ENCODE data around the gene PRKRIP1. TPM values are rescaled to one million over a fixed set of nuclear protein-coding genes. Genes with fewer than 3 reads are reported as not detected.

Gene PRKRIP1
- total and polyA plus RNA-seq, 2 experiments from 2014 or later, result 25.5 to 29.1 TPM

- Mint-ChIP-seq H3K27me3 (ENCODE audit: insufficient read depth, low read depth, poor library complexity) (peaks cover 6% of the 10 kb centered on the region), H3K4me3 (no peak overlapping the region), H3K4me1 (no peaks in the 10 kb centered on the region), H3K27ac (no peak overlapping the region), H3K36me3 (ENCODE audit: low read depth) (peaks cover 81% of the 10 kb centered on the region), H3K9me3 (peaks cover 8% of the 10 kb centered on the region; the same call in 2 of the 3 replicates)
- Histone ChIP-seq H3K36me3 (ENCODE audit: insufficient read depth) (peaks cover 48% of the 10 kb centered on the region), H3K4me3 (no peak overlapping the region), H3K4me1 (ENCODE audit: insufficient read depth) (no peaks in the 10 kb centered on the region), H4K20me1 (replicated peaks; ENCODE audit: insufficient read depth) (peaks cover 24% of the 10 kb centered on the region), H3K79me2 (replicated peaks; ENCODE audit: insufficient read depth) (no peaks in the 10 kb centered on the region; the same call in 1 of the 2 replicates), H3K27me3 (ENCODE audit: insufficient read depth) (no peaks in the 10 kb centered on the region), H3K27ac (ENCODE audit: low read depth) (no peak overlapping the region), H3F3A (replicated peaks; ENCODE audit: low read depth) (peaks cover 2% of the 10 kb centered on the region), H3K9me2 (ENCODE audit: insufficient read depth) (no peaks in the 10 kb centered on the region), H3K4me2 (no peak overlapping the region), H2AFZ (no peak overlapping the region)
- TF ChIP-seq JUNB (IDR thresholded peaks at IDR 0.05; ENCODE audit: unreplicated experiment), result no peak
- TF ChIP-seq CREB1 (CRISPR knock-in tag; IDR thresholded peaks at IDR 0.05; ENCODE audit: low read depth), result no peak
- TF ChIP-seq CTCF (conservative IDR thresholded peaks at IDR 0.05; ENCODE audit: low read depth in 2 of 2), result no peak
- DNase-seq (ENCODE audit: low spot score) (no peak), ATAC-seq (no peak)
Observed at GRCh38 chr7:102410123-102410522, 14.0 kb downstream of the PRKRIP1 start.

- no peak overlapping the region for H3K27ac ChIP-seq (ENCODE audit: low read depth)
- H3K4me3 Mint-ChIP-seq, result no peak overlapping the region
- peaks cover 79% of the 10 kb centered on the region for H3K36me3 Mint-ChIP-seq (ENCODE audit: low read depth)
Observed at GRCh38 chr7:102410918-102411317, 14.8 kb downstream of the PRKRIP1 start.

More at GRCh38 chr7:102410918-102411317, 14.8 kb downstream of the PRKRIP1 start:
- Histone ChIP-seq H3K4me1 (ENCODE audit: insufficient read depth) (no peaks in the 10 kb centered on the region), H3K4me3 (no peak overlapping the region), H3F3A (replicated peaks; ENCODE audit: low read depth) (peaks cover 2% of the 10 kb centered on the region), H3K9me2 (ENCODE audit: insufficient read depth) (no peaks in the 10 kb centered on the region), H2AFZ (no peak overlapping the region), H3K27me3 (ENCODE audit: insufficient read depth) (no peaks in the 10 kb centered on the region), H3K36me3 (ENCODE audit: insufficient read depth) (peaks cover 40% of the 10 kb centered on the region), H4K20me1 (replicated peaks; ENCODE audit: insufficient read depth) (peaks cover 24% of the 10 kb centered on the region), H3K79me2 (replicated peaks; ENCODE audit: insufficient read depth) (no peaks in the 10 kb centered on the region; the same call in 1 of the 2 replicates), H3K4me2 (no peak overlapping the region)
- no peak for DNase-seq (ENCODE audit: low spot score)
- TF ChIP-seq ZNF462 (CRISPR knock-in tag; IDR thresholded peaks at IDR 0.05), result no peak
- TF ChIP-seq NANOG (IDR thresholded peaks at IDR 0.05; ENCODE audit: borderline replicate concordance), result no peak
- no peak for TF ChIP-seq STAT1 (IDR thresholded peaks at IDR 0.05; ENCODE audit: unreplicated experiment)
- no peak for TF ChIP-seq JUNB (IDR thresholded peaks at IDR 0.05; ENCODE audit: unreplicated experiment)
- TF ChIP-seq CREB1 (CRISPR knock-in tag; IDR thresholded peaks at IDR 0.05; ENCODE audit: low read depth), result no peak
- TF ChIP-seq REST (IDR thresholded peaks at IDR 0.05; ENCODE audit: unreplicated experiment), result no peak
- TF ChIP-seq POLR2AphosphoS5 (IDR thresholded peaks at IDR 0.05; ENCODE audit: low read depth), result no peak
- no peak for TF ChIP-seq ZNF114 (CRISPR knock-in tag; IDR thresholded peaks at IDR 0.05)
- Mint-ChIP-seq H3K4me1 (no peaks in the 10 kb centered on the region), H3K27me3 (ENCODE audit: insufficient read depth, low read depth, poor library complexity) (peaks cover 7% of the 10 kb centered on the region), H3K27ac (no peak overlapping the region), H3K9me3 (peaks cover 8% of the 10 kb centered on the region; the same call in 2 of the 3 replicates)
- ATAC-seq, result no peak

All from GM23338 (cell line).